Fibroblast of lung (primary cell): ENCODE measurements around the gene CLEC4G.

Experiments
- EZH2 ChIP-seq: IDR thresholded peaks from 2 replicates; pipeline ENCODE4 v1.5.1; 2012; ENCODE audit warnings: low read length, control low read depth, mild to moderate bottlenecking; ENCODE audit errors: missing control alignments
- TF ChIP-seq, protein P1 (sequence below), 2 donors: IDR thresholded peaks in 1 of 2; conservative IDR thresholded peaks in 1 of 2; 1 replicate in 1 of 2; 2 replicates in 1 of 2; pipeline ENCODE4 v1.5.1; 2011 to 2012; ENCODE audit warnings: low read length in 2 of 2, control low read depth in 1 of 2, inconsistent platforms in 1 of 2, low read depth in 1 of 2, mild to moderate bottlenecking in 1 of 2

DNA sequence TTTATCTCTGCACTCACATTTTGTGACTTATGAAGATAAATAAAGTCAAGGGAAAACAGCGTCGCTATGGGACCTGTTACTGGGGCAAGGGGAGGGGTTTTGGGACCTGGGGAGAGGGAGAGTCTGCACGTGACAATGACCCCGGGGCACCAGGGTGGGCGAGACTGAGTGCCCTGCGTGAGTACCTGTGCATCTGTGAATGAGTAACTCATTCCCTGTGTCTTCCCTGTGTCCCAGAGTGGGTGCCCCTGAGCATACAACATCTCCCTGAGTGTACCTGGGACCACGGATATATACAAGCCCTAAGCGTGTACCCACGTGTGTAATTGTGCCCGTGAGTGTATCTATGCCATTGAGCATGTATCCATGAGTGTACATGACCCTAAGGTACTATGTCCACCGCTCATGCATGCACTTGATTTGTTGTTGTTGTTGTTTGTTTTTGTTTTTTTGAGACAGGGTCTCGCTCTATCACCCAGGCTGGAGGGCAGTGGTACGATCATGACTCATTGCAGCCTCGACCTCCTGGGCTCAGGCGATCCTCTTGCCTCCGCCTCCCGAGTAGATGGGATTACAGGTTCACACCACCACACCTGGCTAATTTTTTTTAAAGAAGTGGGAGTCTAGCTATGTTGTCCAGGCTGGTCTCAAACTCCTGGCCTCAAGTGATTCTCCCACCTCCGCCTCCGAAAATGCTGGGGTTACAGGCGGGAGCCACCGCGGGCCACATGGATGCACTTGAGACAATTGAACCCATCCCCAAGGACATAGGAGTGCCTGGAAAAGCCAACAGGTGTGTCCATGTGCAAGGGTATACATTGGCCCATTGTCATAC is 51.9 kb downstream of the CLEC4G start:
- TF ChIP-seq, protein P1, sequence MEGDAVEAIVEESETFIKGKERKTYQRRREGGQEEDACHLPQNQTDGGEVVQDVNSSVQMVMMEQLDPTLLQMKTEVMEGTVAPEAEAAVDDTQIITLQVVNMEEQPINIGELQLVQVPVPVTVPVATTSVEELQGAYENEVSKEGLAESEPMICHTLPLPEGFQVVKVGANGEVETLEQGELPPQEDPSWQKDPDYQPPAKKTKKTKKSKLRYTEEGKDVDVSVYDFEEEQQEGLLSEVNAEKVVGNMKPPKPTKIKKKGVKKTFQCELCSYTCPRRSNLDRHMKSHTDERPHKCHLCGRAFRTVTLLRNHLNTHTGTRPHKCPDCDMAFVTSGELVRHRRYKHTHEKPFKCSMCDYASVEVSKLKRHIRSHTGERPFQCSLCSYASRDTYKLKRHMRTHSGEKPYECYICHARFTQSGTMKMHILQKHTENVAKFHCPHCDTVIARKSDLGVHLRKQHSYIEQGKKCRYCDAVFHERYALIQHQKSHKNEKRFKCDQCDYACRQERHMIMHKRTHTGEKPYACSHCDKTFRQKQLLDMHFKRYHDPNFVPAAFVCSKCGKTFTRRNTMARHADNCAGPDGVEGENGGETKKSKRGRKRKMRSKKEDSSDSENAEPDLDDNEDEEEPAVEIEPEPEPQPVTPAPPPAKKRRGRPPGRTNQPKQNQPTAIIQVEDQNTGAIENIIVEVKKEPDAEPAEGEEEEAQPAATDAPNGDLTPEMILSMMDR (conservative IDR thresholded peaks at IDR 0.05 in 1 of 2, IDR thresholded peaks at IDR 0.05 in 1 of 2; ENCODE audit: low read depth in 1 of 2, low read length in 2 of 2): no peak
- TF ChIP-seq EZH2: no peak
